SU-DHL-6 (cell line): ENCODE data around the gene CACNB1.

ENCODE experiments used
- H2AFZ ChIP-seq: fragments of 200-600 bp; sonication (generic); 2 replicates; pipeline ENCODE4 v1.6.1; 2014; ENCODE audit warnings: low read depth, mild to moderate bottlenecking, moderate library complexity, mixed read lengths, antibody characterized with exemption, low read length; ENCODE audit not compliant: severe bottlenecking
- H3F3A ChIP-seq: fragments of 200-600 bp; shearing (Covaris generic); 2 replicates; pipeline ENCODE4 v1.6.0; 2016; ENCODE audit warnings: antibody characterized with exemption, mild to moderate bottlenecking; ENCODE audit not compliant: insufficient read depth
- H3K27ac ChIP-seq: fragments of 200-600 bp; sonication (generic); 2 replicates; pipeline ENCODE4 v1.5.1; 2016; ENCODE audit warnings: low read depth, mild to moderate bottlenecking, low read length, moderate library complexity, mixed read lengths
- H3K27me3 ChIP-seq: fragments of 200-600 bp; sonication (generic), shearing (Covaris generic); 2 replicates; pipeline ENCODE4 v1.6.0; 2014; ENCODE audit warnings: mild to moderate bottlenecking, low read length
- H3K36me3 ChIP-seq: fragments of 200-600 bp; sonication (generic); 2 replicates; pipeline ENCODE4 v1.6.1; 2014; ENCODE audit warnings: mild to moderate bottlenecking, low read length, mixed read lengths
- H3K4me2 ChIP-seq: fragments of 300-600, 200-600 bp; shearing (Covaris generic), sonication (generic); 2 replicates; pipeline ENCODE4 v1.6.0; 2014; ENCODE audit warnings: low read length, low read depth, mild to moderate bottlenecking; ENCODE audit not compliant: poor library complexity, severe bottlenecking
- H3K4me3 ChIP-seq: fragments of 200-600 bp; sonication (generic); 2 replicates; pipeline ENCODE4 v1.5.1; 2014; ENCODE audit warnings: antibody characterized with exemption, low read length, mild to moderate bottlenecking, mixed read lengths; ENCODE audit not compliant: insufficient read depth, poor library complexity, severe bottlenecking
- H3K79me2 ChIP-seq: fragments of 200-600 bp; sonication (generic); 2 replicates; pipeline ENCODE4 v1.6.1; 2014; ENCODE audit warnings: mild to moderate bottlenecking, low read length, moderate library complexity; ENCODE audit not compliant: insufficient read depth
- H3K9ac ChIP-seq: fragments of 200-600 bp; sonication (generic); 2 replicates; pipeline ENCODE4 v1.7.0; 2014; ENCODE audit warnings: mild to moderate bottlenecking, low read length
- H3K9me2 ChIP-seq: fragments of 200-600 bp; sonication (generic); replicated peaks from 2 replicates; pipeline ENCODE4 v1.6.1; 2014; ENCODE audit warnings: low read length; ENCODE audit not compliant: insufficient read depth
- H3K9me3 ChIP-seq: fragments of 200-600 bp; sonication (generic); 2 replicates; pipeline ENCODE4 v1.6.1; 2014; ENCODE audit warnings: low read length, mixed read lengths; ENCODE audit not compliant: insufficient read depth
- H4K20me1 ChIP-seq: fragments of 200-600 bp; sonication (generic); 2 replicates; pipeline ENCODE4 v1.6.1; 2014; ENCODE audit warnings: low read depth, mild to moderate bottlenecking, antibody characterized with exemption, low read length, moderate library complexity, mixed read lengths
- CTCF ChIP-seq: fragments of 200-600 bp; sonication (generic); IDR thresholded peaks from one replicate; pipeline ENCODE4 v1.5.1; 2017; ENCODE audit warnings: antibody characterized with exemption, mild to moderate bottlenecking, low read length, moderate library complexity; ENCODE audit not compliant: insufficient read depth, poor library complexity, severe bottlenecking
- EZH2phosphoT487 ChIP-seq: fragments of 200-600 bp; sonication (generic), shearing (Covaris generic); conservative IDR thresholded peaks from 2 replicates; pipeline ENCODE4 v1.6.1; 2018; ENCODE audit warnings: mild to moderate bottlenecking, antibody characterized with exemption, low read length, moderate library complexity, mixed read lengths

The CACNB1 gene

GRCh38 chr17:39183045-39183444 lies 14.4 kb downstream of the CACNB1 start:
- H3F3A ChIP-seq, result no peaks in the 10 kb centered on the region
- no peak overlapping the region for H3K4me2 ChIP-seq
- H3K27ac ChIP-seq, result no peak overlapping the region
- H3K79me2 ChIP-seq, result no peaks in the 10 kb centered on the region
- no peak overlapping the region for H2AFZ ChIP-seq
- no peak overlapping the region for H3K9ac ChIP-seq
- TF ChIP-seq EZH2phosphoT487 (no peak), CTCF (no peak)
- no peak overlapping the region for H3K4me3 ChIP-seq
- no peaks in the 10 kb centered on the region for H4K20me1 ChIP-seq
- no peaks in the 10 kb centered on the region for H3K9me2 ChIP-seq
- no peaks in the 10 kb centered on the region; the same call in 1 of the 2 replicates for H3K36me3 ChIP-seq
- no peaks in the 10 kb centered on the region for H3K9me3 ChIP-seq
- H3K27me3 ChIP-seq, result no peaks in the 10 kb centered on the region

GRCh38 chr17:39181303-39181702 lies 16.2 kb downstream of the CACNB1 start:
- no peaks in the 10 kb centered on the region for H3K27me3 ChIP-seq
- no peaks in the 10 kb centered on the region for H3K79me2 ChIP-seq
- H3K9me2 ChIP-seq, result no peaks in the 10 kb centered on the region
- no peaks in the 10 kb centered on the region for H3K9me3 ChIP-seq
- H4K20me1 ChIP-seq, result no peaks in the 10 kb centered on the region
- no peak overlapping the region for H3K4me3 ChIP-seq
- H3K4me2 ChIP-seq, result no peak overlapping the region
- H2AFZ ChIP-seq, result no peak overlapping the region
- H3K36me3 ChIP-seq, result no peaks in the 10 kb centered on the region; the same call in 1 of the 2 replicates
- H3K27ac ChIP-seq, result no peak overlapping the region
- no peaks in the 10 kb centered on the region for H3F3A ChIP-seq
- H3K9ac ChIP-seq, result no peak overlapping the region
- TF ChIP-seq CTCF, result no peak
- no peak for TF ChIP-seq EZH2phosphoT487

GRCh38 chr17:39178536-39178935 lies 18.9 kb downstream of the CACNB1 start:
- H3K9ac ChIP-seq, result no peak overlapping the region
- no peaks in the 10 kb centered on the region; the same call in 1 of the 2 replicates for H3K36me3 ChIP-seq
- H3K4me2 ChIP-seq, result no peak overlapping the region
- H2AFZ ChIP-seq, result no peak overlapping the region
- no peaks in the 10 kb centered on the region for H3K9me2 ChIP-seq
- H3K27ac ChIP-seq, result no peak overlapping the region
- no peaks in the 10 kb centered on the region for H3K79me2 ChIP-seq
- H3F3A ChIP-seq, result no peaks in the 10 kb centered on the region
- H3K9me3 ChIP-seq, result no peaks in the 10 kb centered on the region
- H3K27me3 ChIP-seq, result no peaks in the 10 kb centered on the region
- H4K20me1 ChIP-seq, result no peaks in the 10 kb centered on the region
- TF ChIP-seq EZH2phosphoT487, result no peak
- TF ChIP-seq CTCF, result no peak
- H3K4me3 ChIP-seq, result no peak overlapping the region
